Ureter (tissue), 1 donor: ENCODE data around the gene LPCAT4. TPM values are rescaled to one million over a fixed set of nuclear protein-coding genes. Genes with fewer than 3 reads are reported as not detected.

Source experiments
- DNase-seq: peaks from one replicate; pipeline ENCODE4 v3.0.0-alpha.2; 2020; ENCODE audit warnings: low spot score
- total RNA-seq: library from RNA; stranded (reverse); gene quantifications from one replicate; pipeline ENCODE4 v1.2.4, GENCODE V29; 2023
- donor health status: DM: yes; HTN: yes; CAD: no.

The LPCAT4 gene
- total RNA-seq, 1 donor from 2014 or later: 100 TPM

DNA sequence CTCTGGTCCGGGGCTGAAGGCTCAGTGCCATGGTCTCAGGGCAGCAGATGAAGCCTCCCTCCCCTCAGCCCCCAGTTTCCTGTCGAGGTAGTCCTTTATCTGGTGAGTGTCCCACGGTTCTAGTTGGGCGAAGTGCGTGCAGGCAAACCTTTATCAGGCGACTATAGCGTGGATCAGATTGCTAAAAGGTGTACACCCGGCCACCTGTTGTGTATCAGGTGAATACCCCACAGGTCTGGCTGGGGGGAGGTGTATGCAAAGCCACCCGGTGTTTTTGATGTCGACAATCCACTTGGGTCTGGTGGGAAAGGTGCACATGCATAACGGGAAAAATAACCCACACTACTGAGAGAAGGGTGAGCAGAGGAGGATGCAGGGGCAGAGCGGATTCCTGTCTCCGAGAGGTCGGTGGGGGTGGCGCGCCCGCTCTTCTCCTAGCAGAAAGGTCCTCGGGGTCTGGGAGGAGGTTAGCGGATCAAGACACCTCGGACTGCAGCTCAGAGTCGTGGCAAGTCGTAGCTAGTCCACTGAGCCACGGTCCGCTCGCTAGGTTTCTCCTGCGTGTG lies 29.9 kb downstream of the LPCAT4 start:
- peak; percentile 55 for DNase-seq

DNA sequence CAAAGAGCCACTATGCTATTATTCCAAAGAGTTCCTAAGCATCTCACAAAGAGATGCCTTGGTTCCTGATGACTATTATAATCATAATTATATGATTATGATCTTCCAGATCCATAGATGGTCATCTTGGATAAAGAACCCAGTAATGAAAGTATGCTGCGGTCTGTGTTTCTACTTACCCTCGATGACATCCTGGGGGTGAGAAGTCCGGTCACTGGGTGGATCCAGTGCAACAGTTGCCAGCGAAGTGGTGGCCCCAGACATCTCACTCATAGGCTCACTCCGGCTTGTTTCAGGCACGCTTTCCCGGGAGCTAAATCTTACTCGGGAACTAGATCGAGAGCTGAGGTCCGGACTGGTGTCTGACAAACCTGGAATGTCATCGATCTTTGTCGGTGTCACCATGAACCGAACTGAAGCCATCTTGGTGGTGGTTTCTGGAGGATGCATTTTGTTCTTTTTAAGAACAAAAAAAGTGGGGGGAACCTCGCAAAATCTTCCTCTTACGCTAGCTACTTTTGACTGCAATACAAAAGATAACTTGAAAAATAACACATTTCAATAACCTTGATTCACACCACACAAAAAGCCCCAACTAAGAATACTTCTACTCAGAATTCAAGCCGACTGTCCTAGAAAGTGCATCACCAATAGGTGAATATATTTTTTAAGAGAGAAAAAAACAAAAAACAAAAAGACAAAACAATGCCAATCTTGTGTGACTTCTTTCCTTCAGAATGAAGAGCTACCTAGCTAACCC lies 30.6 kb downstream of the LPCAT4 start:
- DNase-seq: no peak

GRCh38 chr15:34335176-34336032 lies 31.6 kb downstream of the LPCAT4 start:
- no peak for DNase-seq

DNA sequence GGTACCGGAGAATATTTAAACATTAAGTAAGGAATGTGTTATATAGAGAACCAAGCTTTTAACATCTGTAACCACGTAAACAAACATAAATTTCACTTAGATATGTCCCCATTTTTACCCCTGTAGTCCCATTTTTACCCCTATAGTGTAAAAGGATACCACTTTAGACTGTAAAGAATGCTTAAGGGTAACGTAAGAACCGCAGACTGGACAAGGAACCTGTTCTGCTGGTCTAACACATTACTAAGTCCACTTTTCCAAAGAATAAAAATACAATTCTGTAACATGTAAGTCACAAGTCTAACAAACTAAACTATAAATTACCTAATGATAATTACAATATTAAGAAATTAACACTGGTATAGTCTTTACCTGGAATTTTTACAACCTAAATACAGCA lies 32.3 kb downstream of the LPCAT4 start:
- DNase-seq: no peak

- DNase-seq: no peak
These were observed 34.4 kb downstream of the LPCAT4 start for GRCh38 chr15:34332553-34333120.

GRCh38 chr15:34331809-34332208 lies 35.2 kb downstream of the LPCAT4 start:
- no peak for DNase-seq

GRCh38 chr15:34330279-34330678 lies 36.7 kb downstream of the LPCAT4 start:
- DNase-seq: no peak

GRCh38 chr15:34329006-34329405 lies 38.0 kb downstream of the LPCAT4 start:
- DNase-seq: no peak

DNA sequence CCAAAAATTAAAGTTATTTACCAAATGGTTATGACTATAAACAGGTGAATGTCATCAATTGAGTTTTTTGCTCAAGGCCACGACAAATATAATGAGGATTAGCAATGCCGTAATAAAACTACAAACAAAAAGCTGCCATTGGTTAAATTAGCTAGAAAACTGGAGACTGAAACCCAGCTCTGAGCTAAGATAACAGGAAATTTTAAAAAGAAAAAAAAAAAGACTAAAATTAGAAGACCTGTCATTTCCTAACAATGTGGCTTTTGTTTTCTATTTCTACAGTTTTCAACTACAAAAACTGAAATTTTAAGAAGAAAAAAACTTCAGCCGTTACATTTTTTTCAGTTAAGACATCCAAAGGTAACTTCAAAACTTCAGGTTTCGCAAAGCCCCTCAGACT lies 39.1 kb downstream of the LPCAT4 start:
- DNase-seq: no peak

- no peak for DNase-seq
These were observed 41.6 kb downstream of the LPCAT4 start for GRCh38 chr15:34325368-34325767.

- DNase-seq: no peak
These were observed 42.1 kb downstream of the LPCAT4 start for GRCh38 chr15:34324933-34325332.

DNA sequence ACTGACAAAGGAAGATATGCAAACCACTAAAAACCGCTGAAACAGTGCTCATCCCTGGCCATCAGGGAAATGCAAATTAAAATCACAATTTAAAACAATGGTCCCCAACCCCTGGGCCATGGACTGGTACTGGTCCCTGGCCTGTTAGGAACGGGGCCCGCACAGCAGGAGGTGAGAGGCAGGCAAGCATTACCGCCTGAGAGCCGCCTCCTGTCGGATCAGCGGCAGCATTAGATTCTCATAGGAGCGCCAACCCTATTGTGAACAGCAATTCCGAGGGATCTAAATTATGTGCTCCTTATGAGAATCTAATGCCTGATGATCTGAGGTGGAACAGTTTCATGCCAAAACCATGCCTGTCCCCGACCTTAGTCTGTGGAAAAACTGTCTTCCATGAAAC lies 43.8 kb downstream of the LPCAT4 start:
- DNase-seq: no peak

DNA sequence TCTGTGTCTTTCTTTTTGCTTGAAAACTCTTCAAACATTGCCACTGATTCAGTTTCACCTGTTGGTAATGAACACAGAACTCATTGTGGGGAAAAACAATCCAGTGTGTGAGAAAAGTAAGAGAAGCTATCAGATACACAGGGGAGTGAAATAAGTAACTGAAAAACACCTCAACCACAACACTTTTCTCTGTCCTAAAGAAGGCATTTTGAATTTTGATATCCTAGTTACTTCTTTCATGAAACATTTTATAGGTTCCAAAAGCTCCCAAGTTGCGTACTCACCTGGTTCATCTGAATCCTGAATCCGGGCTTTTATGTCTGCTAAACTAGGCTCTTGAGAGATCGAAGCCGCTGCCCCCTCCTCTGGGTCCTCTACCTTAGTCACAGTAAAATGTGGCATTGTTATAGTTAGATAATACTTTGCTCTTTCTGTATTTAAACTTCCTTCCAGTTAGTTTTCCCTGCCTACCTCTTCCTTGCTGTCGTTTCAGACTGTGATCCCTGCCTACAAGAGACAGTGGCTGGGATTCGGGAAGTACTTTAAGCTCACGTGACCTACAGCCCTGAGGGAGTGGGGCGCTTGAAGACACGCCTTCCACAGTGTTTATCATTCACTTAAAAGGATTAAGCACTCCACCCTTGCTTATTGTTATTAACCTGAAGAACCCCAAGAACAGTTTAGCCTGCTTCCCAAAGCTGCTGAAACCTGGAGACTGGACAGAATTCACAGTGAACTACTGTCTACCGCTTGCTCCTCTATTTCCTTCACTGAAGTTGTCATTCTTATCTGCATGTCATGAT lies 48.5 kb downstream of the LPCAT4 start:
- peak; percentile 61 for DNase-seq

GRCh38 chr15:34314491-34315490 lies 52.2 kb downstream of the LPCAT4 start:
- no peak for DNase-seq

DNA sequence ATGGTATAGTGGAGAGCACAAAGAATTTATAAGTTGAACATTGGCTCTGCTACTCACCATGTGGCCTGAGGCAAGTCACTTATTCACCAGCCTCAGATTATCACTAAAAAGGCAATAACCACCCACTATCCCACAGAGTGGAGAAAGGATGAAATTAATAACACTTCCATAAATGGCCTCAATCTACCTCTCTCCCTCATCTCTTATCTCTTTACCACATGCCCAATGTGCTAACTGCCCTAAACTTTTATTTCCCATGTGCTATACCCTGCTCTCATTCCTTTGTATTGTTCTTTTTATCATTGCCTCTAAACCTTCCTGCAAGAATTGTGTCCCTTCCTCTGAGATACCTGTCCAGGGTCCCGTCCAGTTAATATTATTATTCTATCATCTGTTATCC lies 55.4 kb downstream of the LPCAT4 start:
- DNase-seq: no peak

Other genes starting within 250 kb of the LPCAT4 start
- gene KATNBL1, start 157.1 kb downstream of the LPCAT4 start, total RNA-seq: 63.2 TPM
- gene EMC4, start 142.2 kb downstream of the LPCAT4 start, total RNA-seq: 73.8 TPM
- gene SLC12A6, start 29.4 kb downstream of the LPCAT4 start, total RNA-seq: 18.2 TPM
- 120 TPM for gene NOP10, start 24.1 kb downstream of the LPCAT4 start, total RNA-seq
- gene NUTM1, start 23.9 kb downstream of the LPCAT4 start, total RNA-seq: not detected
- 96.5 TPM for gene GOLGA8A, start 70.6 kb upstream of the LPCAT4 start, total RNA-seq
- gene GOLGA8B, start 216.5 kb upstream of the LPCAT4 start, total RNA-seq: 172 TPM